NCI-H2196 (cell line): ENCODE measurements around the gene SLC45A1.
"Not testable (repeated sequence)": the region's sequence is repeated elsewhere in the genome, so short reads cannot be mapped to it uniquely, and the experiment has no call there.

Source experiments
- DNase-seq: peaks from one replicate; lab custom pipeline; 2025; ENCODE audit not compliant: unreplicated experiment; lab: John Stamatoyannopoulos, UW

Gene SLC45A1

DNA sequence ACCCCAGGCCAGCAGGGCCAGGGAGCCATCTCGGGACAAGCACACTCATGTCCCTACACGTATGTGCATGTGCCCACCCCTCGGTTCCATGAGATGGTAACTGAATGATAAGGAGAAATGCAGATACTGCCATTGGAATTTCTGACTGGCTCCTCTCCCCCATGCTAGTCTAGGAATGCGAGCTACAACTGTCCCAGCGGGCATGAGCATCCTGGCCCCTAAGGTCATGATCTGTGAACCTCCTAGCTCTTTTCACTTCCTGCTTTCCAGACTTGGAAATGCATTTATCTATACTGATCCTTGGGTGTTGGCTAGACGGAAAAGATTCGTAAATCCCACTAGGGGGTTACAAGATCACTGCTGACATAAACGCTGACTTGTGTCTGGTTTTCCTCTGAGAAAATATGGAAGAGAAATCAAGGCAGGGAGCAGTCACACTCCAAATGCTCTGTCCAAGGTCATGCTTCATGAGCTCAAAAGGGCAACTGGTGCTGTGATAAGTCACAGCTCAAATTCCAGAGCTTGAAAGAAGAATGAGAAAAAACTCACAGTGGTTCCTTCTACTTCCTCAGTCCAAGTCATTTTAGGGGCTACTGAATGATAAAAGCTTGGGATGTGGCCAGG, 49.8 kb downstream of the SLC45A1 start:
- DNase-seq, result no peak

DNA sequence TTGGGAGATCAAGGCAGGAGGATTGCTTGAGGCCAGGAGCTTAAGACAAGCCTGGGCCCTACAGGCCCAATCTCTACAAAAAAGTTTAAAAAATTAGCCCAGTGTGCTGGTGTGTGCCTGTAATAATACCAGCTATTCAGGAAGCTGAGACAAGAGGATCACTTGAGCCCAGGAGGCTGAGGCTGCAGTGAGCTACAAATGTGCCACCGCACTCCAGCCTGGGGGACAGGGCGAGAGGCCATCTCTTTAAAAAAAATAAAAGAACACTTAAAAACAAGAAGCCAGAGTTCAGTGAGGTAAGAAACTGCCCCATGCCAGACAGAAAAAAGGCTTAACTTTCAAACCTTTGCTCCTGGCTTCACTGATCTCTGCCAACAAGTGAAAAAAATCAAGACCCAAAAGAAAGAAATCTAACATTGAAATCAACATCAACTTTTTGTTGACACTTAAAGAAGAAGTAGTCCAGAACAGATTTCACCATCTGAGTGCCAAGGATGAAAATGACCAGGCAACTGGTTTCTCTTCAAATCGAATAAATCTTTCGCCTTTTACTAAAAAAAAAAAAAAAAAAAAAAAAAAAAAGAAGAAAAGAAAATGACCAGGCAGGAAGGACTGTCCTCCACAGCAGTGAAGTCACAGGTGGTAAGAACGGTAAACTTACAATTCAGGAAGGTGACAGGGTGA, 51.2 kb downstream of the SLC45A1 start:
- no peak for DNase-seq

DNA sequence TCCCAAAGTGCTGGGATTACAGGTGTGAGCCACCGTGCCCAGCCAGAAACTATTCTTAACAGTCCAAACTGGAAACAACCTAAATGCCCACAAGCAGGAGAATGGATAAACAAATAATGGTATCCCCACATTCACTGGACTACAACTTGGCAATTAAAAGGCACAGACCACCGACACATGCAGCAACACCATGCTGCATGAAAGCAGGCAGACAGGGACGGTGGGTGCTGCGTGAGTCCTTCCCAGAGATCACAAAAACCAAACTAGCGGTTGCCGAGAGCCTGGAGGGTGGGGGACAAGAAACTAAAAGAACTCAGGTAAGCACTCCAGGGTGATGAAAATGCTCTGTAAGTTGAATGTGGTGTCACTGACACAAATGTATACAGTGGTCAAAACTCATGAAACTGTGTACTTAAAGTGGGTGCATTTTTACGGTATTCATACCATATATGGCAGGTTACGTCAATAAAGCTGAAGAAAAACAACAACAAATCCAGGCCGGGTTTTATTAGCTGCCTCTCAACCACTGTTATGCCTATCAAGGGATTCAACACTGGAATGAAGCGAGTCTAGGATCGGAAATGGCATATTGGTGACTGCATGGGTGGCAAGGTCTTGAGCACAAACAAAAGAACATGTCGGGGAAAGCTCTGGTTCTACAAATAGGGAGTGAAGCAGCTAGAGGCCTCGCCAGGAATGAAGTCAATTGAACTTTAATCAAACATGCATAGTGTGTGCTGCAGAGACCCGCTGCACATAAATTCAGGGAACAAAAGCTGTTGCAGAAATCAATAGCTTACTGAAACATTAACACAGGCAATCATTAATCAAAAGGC, 52.4 kb downstream of the SLC45A1 start:
- DNase-seq, result no peak

DNA sequence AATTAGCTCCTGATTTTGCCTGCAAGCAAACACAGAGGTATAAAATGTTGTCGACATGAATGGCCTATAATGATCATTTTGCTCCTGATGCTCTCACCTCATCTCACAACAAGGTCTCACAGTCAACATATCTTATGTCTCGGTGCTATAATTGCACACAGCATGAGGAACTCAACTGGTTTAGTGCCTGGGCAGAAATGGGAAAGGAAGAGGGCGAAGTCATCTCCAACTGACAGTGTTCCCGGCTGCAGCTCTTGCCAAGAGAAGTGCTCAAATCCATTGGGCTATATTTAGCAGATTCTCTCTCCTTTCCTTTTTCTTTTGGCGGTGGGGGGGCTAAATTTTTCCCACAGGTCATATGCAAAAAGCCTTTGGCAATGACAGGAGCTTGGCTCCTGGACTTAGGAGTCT, 53.0 kb downstream of the SLC45A1 start:
- DNase-seq, result peak; percentile 27

DNA sequence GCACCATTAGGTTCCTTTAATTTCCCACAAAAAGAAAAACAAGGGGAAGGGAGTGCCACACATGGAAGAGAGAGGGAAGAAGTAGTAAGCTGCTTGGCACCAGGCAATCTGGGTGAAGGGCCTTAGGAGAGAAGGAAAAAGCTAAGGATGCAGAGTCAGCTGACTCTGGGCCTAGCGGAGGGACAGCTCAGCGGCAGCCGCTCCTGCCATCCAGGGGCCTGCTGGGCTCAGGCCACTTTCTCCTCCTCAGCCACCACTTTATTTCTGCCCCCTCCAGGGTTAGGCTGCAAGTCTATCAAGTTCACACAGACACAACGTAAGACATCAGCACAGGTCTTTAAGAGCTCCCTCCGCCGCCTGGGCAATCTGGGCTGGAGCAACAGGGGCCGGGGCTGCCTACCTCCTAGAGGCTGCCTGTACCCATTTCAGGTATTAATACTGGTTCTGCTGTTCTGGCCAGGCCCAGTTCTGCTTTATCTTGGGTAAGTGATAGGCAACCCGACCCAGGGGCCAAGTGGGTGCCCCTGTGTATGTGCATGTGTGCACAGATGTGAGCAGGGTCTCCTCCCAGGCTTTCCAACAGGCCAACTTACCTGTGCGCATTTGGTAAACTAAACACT, 53.6 kb downstream of the SLC45A1 start:
- no peak for DNase-seq

DNA sequence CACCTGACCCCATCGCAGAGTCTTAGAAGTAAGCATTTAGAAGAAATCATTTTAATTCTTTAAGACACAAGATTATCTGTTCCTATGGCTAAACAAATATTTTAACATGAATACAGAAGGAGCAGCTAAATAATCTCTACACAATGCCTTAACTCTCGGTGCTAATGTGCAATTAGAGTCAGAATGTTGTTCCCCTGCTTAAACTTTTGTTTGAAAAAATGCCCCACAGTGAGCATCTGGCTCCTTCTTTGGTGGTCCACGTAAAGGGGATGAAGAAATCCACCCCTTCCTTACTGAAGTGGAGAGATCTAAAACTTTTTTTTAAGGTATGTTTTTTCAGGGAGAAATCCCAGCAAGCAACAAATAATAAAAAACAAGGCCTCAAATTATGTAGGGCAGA, 55.2 kb downstream of the SLC45A1 start:
- no peak for DNase-seq

DNA sequence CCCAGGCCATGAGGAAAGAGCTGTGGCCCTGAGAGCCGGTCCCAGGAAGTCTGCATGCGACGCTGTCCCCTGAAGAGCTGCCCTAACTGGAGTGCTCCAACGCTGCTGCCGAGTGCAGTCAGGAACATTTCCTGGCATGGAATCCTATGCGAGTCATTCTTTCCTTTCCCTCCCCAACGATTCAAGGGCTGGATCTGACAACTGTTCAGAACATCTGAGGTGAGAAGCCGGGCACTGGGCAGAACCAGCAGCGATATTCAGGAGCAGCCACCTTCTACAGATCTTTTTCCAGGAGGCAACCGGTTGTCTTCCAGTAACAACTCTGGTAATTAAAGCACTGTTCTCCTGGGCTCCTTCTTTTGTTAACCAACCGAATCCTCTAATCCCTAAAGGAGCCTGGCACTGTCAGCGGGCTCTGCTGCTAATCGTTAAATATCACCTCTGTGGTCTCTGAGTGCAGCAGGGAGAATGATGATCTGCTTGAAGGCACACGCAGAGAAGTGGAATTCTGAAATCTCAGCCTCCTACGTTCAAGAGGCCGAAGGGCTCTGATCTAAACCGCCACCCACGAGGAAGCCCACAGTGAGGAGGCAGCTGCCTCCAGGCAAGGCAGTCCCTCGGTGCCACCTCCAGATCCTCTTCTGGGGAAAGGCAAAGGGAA, 55.8 kb downstream of the SLC45A1 start:
- peak; percentile 63 for DNase-seq

DNA sequence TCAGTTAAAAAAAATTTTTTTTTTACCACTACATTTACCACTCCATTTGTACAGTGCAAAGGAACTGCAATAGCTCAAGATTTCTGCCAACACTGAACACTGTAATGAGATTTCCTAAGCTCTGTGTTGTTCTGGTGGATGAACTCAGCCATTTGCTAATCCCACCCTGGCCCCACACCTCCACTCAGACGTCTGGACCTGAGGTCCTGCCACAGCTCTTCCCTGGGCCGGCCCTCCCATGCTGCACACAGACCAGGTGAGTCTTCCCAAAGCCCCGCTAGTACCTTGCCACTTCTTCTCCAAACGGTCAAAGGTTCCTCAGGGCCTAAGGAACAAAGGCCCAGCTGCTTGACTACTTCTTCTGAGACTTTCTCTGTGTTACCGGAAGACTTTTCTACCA, 56.4 kb downstream of the SLC45A1 start:
- DNase-seq, result no peak

DNA sequence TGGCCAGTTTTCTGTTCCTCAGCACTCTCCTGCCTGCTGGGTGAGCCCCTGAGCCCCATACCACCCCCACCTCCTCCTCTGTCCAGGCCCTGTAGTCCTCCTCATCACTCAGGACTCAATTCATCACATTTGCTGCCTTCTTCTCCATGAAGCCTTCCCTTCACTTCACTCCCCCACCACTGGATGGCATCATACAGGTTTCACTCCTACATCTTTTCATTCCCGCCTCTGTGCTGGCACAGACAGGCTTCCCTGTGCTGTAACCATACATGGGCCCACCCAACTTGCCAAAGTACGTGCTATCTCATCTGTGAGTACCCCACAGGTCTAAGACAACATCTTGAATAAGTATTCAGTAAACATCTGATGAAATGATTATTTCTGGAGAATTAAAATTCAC, 56.9 kb downstream of the SLC45A1 start:
- DNase-seq, result peak; percentile 38

DNA sequence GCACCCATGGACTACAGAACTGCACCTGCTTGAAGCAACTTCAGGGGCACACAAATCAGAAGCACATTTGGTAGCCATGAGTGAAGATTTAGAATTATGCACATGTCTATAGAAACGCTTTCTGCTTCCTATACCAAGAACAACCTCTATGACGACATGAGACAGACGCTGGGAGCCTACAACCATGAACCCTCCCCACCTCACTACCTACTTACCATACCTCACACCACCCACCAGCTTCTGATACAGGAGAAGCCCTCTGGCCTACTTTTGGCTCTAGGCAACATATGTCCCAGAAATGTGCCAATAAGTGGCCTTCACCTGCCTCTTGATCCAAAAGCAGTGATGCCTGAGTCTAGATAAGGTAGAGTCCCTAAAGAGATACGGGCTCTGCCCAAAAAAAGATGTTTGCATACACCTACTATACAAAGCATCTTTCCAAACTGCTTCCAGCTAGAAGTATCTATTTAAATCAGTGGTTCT, 58.5 kb downstream of the SLC45A1 start:
- DNase-seq, result no peak

DNA sequence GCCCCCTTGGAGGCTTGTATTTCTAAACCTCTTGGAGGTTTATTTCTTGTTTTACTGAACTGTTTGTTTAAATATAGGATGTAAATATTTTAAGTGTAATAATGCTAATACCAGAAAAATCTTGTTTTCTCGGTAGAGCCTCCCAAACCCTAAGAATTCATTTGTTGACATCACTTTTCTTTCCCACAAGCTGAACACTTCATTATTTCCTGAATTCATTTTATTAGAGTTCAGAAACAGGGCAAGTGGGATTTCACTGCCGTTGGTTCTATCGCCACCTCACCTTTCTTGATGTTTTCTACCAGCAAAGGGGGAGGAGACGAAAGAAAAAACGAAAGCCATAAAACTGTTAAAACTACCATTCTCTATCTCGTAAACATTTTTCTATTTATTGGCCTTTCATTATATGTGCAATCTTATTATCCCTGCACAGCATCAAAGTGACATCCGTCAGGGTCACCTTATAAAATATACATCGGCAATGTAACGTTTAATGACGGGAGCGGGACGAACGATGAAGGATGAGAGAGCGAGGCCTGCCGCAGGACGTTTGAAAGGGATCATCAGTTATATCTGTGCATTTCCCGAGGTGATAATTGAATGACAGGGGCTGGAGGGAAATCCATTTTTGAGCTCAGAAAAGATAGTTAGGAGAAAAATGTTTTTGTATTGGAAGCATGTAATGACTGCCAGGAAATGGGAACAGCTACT, 59.5 kb downstream of the SLC45A1 start:
- no peak for DNase-seq

DNA sequence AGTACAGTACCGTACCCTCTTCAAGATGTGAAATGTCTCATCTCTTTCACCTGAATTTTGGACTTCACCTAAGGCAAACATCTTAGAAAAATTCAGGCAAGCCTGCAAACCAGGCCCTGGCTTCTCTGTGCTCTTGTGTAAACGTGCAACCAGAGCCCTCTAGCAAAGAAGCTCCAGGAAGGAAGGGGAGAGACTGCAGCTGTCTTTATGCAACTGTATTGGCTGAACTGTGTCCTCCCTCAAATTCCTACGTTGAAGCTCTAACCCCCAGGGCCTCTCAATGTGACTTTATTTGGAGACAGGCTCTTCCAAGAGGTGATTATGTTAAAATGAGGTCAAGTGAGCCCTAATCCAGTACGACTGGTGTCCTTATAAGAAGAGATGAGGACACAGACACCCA, 60.3 kb downstream of the SLC45A1 start:
- DNase-seq, result peak; percentile 34

DNA sequence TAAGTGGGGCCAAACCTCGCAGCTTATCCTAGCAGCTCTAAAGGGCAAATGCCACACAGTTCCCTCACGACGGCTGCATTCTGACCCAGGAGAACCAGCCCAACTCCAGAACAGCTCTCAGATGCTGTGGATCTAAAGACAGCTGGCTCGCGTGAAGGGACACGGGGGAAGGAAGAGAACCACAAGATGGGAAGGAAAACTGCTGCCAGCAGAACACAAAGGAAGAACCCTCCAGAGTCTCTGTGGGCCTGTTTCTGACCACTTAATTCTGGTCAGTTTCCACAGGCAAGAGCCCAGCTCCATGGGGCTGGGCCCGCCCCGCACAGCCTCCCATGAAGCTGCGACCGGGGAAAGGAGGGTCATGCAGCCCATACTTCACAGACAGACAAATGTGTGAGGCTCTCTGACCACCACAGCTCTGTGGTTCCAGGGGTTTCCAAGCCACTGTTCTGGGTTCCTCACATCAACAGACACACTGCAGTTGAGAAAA, 61.1 kb downstream of the SLC45A1 start:
- DNase-seq, result no peak

DNA sequence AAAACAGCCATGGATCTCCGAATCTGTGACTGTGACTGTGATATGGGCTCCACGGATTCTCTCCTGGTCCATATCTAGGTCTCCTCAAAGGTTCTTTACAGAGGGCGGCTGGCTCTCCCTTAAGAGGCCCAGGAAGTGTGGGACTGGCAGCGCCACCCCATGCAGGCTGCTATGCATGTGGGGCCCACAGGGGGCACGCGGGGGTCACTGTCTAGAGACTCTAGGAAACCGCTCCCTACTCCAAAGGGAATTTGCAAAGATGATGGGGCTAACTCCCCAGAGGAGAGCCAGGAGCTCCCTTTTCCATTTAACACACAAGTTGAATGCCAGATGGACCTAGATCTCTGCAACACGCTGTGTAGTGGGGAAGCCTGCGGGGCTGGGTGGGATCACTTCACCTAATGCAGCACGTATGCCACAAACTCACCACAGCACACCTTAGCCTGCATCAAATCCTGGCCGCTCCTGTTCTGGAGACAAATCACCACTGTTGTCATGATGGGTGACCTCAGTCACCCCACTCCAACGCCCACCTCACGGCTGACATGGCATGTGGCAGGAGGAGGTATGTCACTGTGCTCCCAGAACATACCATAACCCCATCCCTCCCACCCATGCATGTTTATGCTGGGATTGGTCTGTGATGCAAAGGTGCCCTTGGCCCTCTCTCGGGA, 61.7 kb downstream of the SLC45A1 start:
- no peak for DNase-seq

DNA sequence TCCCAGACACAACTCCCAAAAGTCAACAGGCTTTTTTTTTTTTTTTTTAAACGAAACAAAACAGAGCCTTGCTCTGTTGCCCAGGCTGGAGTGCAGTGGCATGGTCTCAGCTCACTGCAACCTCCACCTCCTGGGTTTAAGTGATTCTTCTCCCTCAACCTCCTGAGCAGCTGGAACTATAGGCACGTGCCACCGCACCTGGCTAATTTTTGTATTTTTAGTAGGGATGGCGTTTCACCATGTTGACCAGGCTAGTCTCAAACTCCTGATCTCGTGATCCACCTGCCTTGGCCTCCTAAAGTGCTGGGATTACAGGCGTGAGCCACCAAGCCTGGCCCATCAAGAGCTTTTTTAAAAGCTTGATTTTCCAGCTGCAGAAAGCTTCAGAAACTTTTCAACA, 62.4 kb downstream of the SLC45A1 start:
- DNase-seq, result not testable (repeated sequence)

DNA sequence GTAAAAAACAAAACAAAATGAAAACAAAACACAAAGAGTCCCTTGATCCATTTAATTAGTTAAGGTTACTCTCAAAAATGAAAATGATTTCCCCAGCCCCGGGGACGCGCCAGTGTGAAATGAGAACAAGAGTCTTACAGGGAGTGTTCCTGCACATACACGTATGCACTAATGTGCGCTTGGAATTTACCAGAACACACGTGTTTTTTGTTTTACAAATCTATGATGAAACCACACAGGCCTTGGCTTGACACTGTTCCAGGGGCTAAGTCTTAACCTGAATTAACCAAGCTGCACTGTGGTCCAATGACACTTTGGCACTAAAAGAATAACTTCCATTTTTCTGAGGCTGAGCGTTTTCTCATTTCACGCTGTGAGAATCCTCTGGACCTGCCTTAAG, 63.7 kb downstream of the SLC45A1 start:
- DNase-seq, result no peak

DNA sequence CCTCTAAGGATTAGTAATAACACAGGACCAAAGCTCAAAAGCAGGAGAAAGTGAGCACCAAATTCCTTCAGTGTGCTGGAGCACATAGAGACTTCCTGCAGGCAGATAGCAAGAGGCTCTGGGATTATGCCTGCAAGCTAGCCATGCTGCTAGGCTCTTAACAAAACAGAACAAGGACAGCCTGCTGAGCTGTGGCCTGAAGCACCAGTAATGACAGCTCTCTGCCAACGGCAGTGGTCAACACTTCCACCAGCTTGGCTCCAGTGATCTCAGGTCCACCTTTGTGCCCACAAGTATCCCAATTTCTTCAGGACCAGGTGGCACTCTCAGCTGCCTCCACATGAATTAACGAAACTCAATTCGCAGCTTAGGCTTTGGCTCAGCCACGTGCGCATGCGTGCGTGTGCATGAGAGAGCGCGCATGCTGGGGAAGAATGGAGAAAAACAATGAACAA, 64.2 kb downstream of the SLC45A1 start:
- DNase-seq, result no peak

DNA sequence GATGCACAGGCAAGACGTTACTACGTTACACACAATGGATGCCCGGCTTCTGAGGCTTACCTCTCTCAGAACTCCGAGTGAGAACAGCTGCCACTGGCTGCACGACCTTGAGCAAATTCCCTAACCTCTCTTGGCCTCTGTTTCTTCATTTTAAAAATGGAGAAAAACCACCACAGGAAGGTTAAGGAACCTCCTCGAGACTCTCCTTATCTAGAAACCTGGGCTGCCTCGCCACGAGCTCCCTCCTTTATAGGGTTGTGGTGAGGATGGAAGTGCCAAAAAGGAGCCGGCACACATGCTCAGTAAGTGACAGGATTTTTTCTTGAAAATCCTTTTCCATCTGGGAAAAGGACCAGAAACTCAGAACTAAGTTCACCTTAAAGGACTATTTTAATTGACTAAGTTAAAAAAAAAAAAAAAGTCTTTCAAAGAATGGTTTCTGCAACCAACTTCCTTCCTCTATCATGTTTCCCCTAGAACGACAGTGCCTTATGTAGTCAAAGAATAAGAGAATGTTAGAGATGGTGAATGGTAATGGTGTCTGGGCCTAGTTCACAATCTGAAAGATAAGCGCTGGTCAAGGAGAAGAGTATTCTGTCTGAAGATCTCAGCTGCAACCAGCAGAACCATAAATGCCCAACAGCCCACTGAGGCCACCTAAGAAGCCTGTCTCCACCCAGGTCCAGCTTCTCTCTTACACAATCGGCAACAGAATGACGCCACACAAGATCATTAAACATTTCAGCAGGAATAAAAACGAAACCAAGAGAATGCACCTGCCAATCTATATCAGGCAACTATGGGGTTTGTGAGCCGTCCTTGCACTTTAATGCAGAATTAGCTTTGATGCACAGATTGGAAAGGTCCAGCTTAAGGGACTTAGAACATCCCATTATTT, 64.9 kb downstream of the SLC45A1 start:
- no peak for DNase-seq

DNA sequence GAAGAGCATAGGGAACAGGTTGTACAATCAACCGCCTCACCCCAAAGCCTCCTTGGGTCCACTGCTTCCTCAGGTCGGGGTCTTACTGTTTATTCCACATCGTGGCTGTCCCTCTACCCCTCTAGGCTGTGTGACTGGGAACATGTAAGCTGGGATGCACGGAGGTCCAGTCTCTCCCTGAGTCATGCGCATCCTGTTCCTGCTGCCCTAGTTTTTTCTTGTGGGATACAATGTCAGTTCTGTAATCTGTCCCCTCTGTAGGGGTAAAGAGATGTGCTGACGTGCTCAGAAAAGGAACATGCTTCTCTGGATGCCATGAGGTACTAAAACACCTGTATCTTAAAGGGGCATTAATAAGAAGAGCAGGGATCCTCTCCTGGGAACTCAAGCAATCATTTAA, 66.2 kb downstream of the SLC45A1 start:
- DNase-seq, result no peak
